ENCODE measurements around the gene TGFBRAP1.

GRCh38 chr2:105335469-105335868 lies 5.9 kb upstream of the TGFBRAP1 start:
- TF ChIP-seq POLR2A (IDR thresholded peaks at IDR 0.05), result no peak
- no peak for TF ChIP-seq CTCF (IDR thresholded peaks at IDR 0.05)
